Measurements from ENCODE around the gene TMED6.

DNA sequence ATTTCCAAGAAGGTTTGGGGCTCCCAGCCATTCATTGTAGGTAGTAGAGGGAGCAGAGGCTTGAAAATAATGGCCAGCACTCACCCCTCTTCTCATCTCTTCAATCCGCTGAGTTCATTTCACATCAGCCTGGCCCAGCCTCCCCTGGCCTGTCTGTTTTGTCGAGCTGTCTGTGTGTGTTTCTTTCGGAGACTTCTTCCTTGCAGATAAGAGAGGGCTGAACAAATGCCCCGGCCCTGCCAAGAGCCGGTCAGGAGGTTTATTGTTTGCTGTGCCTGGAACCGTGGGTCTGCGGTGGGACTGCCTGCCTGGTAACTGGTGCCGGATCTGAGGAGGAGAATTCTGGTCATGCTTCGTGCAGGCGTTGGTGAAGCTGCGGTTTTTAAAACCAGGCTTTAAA is 37.1 kb downstream of the TMED6 start:
- TF ChIP-seq, protein P1, sequence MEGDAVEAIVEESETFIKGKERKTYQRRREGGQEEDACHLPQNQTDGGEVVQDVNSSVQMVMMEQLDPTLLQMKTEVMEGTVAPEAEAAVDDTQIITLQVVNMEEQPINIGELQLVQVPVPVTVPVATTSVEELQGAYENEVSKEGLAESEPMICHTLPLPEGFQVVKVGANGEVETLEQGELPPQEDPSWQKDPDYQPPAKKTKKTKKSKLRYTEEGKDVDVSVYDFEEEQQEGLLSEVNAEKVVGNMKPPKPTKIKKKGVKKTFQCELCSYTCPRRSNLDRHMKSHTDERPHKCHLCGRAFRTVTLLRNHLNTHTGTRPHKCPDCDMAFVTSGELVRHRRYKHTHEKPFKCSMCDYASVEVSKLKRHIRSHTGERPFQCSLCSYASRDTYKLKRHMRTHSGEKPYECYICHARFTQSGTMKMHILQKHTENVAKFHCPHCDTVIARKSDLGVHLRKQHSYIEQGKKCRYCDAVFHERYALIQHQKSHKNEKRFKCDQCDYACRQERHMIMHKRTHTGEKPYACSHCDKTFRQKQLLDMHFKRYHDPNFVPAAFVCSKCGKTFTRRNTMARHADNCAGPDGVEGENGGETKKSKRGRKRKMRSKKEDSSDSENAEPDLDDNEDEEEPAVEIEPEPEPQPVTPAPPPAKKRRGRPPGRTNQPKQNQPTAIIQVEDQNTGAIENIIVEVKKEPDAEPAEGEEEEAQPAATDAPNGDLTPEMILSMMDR (conservative IDR thresholded peaks at IDR 0.05) = no peak
- TF ChIP-seq EZH2 (IDR thresholded peaks at IDR 0.05; ENCODE audit: low read depth) = no peak

Data from PC-9 (cell line).